Glomerular visceral epithelial cell (primary cell): ENCODE results near the gene KCNE4.

Experiments
- DNase-seq: peaks from one replicate; pipeline ENCODE4 v3.0.0-alpha.2; 2016; ENCODE audit errors: extremely low spot score

The KCNE4 gene

GRCh38 chr2:223040527-223040926 lies 11.5 kb upstream of the KCNE4 start:
- no peak for DNase-seq

- DNase-seq, result peak; percentile 92
Measured at GRCh38 chr2:223041527-223042109, 10.4 kb upstream of the KCNE4 start.

- no peak for DNase-seq
Measured at GRCh38 chr2:223042284-223042683, 9.7 kb upstream of the KCNE4 start.

- DNase-seq, result peak; percentile 33
Measured at GRCh38 chr2:223042704-223043118, 9.3 kb upstream of the KCNE4 start.

- DNase-seq, result no peak
Measured at GRCh38 chr2:223043164-223043941, 8.6 kb upstream of the KCNE4 start.

GRCh38 chr2:223044092-223044836 lies 7.7 kb upstream of the KCNE4 start:
- DNase-seq, result no peak

- no peak for DNase-seq
Measured at GRCh38 chr2:223044916-223045700, 6.9 kb upstream of the KCNE4 start.

- DNase-seq, result no peak
Measured at GRCh38 chr2:223046470-223047040, 5.4 kb upstream of the KCNE4 start.

- peak; percentile 39 for DNase-seq
Measured at GRCh38 chr2:223047260-223047761, 4.7 kb upstream of the KCNE4 start.

GRCh38 chr2:223048519-223048918 lies 3.5 kb upstream of the KCNE4 start:
- DNase-seq, result no peak

GRCh38 chr2:223049356-223049755 lies 2.6 kb upstream of the KCNE4 start:
- DNase-seq, result no peak

- no peak for DNase-seq
Measured at GRCh38 chr2:223050188-223050587, 1.8 kb upstream of the KCNE4 start.

- no peak for DNase-seq
Measured at GRCh38 chr2:223050900-223051504, 988 bp upstream of the KCNE4 start.

- DNase-seq, result no peak
Measured at GRCh38 chr2:223052548-223053483, 826 bp downstream of the KCNE4 start.

GRCh38 chr2:223053484-223054192 lies 1.6 kb downstream of the KCNE4 start:
- DNase-seq, result no peak

GRCh38 chr2:223054193-223054781 lies 2.3 kb downstream of the KCNE4 start:
- DNase-seq, result no peak

- no peak for DNase-seq
Measured at GRCh38 chr2:223055140-223055539, 3.1 kb downstream of the KCNE4 start.

GRCh38 chr2:223055836-223056235 lies 3.8 kb downstream of the KCNE4 start:
- no peak for DNase-seq
